ENCODE measurements around the gene TAF11L8. TPM values are rescaled to one million over a fixed set of nuclear protein-coding genes. Genes with fewer than 3 reads are reported as not detected.
"Not testable (repeated sequence)": the region's sequence is repeated elsewhere in the genome, so short reads cannot be mapped to it uniquely, and the experiment has no call there.

The TAF11L8 gene
- total and polyA plus RNA-seq, 2 donors from 2014 or later, result not detected

DNA sequence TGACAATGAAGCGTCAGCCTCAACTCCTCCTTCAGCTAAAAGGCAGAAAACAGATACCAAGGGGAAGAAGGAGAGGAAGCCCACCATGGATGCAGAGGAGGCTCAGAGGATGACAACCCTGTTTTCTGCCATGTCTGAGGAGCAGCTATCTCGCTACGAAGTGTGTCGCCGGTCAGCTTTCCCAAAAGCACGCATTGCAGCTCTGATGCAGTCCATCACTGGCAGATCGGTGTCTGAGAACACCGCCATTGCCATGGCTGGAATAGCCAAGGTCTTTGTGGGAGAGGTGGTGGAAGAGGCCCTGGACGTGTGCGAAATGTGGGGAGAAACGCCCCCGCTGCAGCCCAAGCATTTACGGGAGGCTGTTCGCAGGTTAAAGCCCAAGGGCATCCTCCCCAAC is 14.2 kb upstream of the TAF11L8 start:
- H3K4me3 ChIP-seq (ENCODE audit: low read length in 3 of 3), result no peak overlapping the region
- H3K36me3 ChIP-seq (ENCODE audit: control insufficient read depth in 2 of 3, insufficient read depth in 3 of 3, low read length in 3 of 3), result no peaks in the 10 kb centered on the region
- no peaks in the 10 kb centered on the region for H3K4me1 ChIP-seq (ENCODE audit: control insufficient read depth in 2 of 3, insufficient read depth in 2 of 3, low read depth in 1 of 3, low read length in 3 of 3)
- no peaks in the 10 kb centered on the region for H3K9me3 ChIP-seq (ENCODE audit: control insufficient read depth in 2 of 3, insufficient read depth in 1 of 3, low read length in 3 of 3)
- no peaks in the 10 kb centered on the region for H3K27me3 ChIP-seq (ENCODE audit: control insufficient read depth, insufficient read depth, low read length)
- no peak overlapping the region for H3K9ac ChIP-seq (ENCODE audit: low read length in 3 of 3)
- TF ChIP-seq, protein P1, sequence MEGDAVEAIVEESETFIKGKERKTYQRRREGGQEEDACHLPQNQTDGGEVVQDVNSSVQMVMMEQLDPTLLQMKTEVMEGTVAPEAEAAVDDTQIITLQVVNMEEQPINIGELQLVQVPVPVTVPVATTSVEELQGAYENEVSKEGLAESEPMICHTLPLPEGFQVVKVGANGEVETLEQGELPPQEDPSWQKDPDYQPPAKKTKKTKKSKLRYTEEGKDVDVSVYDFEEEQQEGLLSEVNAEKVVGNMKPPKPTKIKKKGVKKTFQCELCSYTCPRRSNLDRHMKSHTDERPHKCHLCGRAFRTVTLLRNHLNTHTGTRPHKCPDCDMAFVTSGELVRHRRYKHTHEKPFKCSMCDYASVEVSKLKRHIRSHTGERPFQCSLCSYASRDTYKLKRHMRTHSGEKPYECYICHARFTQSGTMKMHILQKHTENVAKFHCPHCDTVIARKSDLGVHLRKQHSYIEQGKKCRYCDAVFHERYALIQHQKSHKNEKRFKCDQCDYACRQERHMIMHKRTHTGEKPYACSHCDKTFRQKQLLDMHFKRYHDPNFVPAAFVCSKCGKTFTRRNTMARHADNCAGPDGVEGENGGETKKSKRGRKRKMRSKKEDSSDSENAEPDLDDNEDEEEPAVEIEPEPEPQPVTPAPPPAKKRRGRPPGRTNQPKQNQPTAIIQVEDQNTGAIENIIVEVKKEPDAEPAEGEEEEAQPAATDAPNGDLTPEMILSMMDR (IDR thresholded peaks at IDR 0.05; ENCODE audit: borderline replicate concordance, extremely low read depth, insufficient read depth), result no peak
- no peak overlapping the region for H3K27ac ChIP-seq (ENCODE audit: low read depth in 2 of 2, low read length in 2 of 2)
- intact Hi-C loops (cut with DNase I), result no loop called here
- FAIRE-seq (no peak), DNase-seq (no peak)

GRCh38 chr5:17603880-17604279 is 13.1 kb upstream of the TAF11L8 start, which contains the start of gene TAF11L11:
TSS of gene TAF11L11 (plus strand) at chr5:17604183.
- H3K27ac ChIP-seq (ENCODE audit: low read depth in 2 of 2, low read length in 2 of 2); H3K4me1 ChIP-seq (ENCODE audit: control insufficient read depth in 2 of 3, insufficient read depth in 2 of 3, low read depth in 1 of 3, low read length in 3 of 3); H3K9me3 ChIP-seq (ENCODE audit: control insufficient read depth in 2 of 3, insufficient read depth in 1 of 3, low read length in 3 of 3); H3K36me3 ChIP-seq (ENCODE audit: control insufficient read depth in 2 of 3, insufficient read depth in 3 of 3, low read length in 3 of 3); intact Hi-C loops (cut with DNase I); H3K27me3 ChIP-seq (ENCODE audit: control insufficient read depth, insufficient read depth, low read length); FAIRE-seq; H3K4me3 ChIP-seq (ENCODE audit: low read length in 3 of 3); DNase-seq; H3K9ac ChIP-seq (ENCODE audit: low read length in 3 of 3): not testable (repeated sequence)

DNA sequence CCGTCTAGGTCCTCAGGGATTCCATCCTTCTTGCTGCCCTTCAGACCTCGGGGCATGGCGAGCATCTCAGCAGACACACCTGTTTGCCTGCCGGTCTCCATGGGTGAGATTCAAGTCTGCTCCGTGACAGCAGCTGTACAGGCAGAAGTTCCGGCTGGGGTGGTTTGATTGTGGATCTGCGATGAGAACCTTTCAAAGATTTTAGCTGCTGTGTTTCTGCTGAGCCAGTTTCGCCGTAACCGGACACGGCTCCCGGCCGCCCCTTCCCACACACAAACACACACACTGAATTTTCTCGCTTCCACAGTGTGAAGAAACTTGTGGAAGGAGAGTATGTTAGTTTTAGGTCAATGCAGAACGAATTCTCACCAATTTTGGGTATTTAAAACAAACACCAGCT is 7.0 kb upstream of the TAF11L8 start, which contains the start of gene TAF11L10:
TAF11L10 (minus strand) TSS at position 101 of the 400 bp plus-strand sequence.
- H3K9ac ChIP-seq (ENCODE audit: low read length in 3 of 3); H3K4me3 ChIP-seq (ENCODE audit: low read length in 3 of 3); H3K36me3 ChIP-seq (ENCODE audit: control insufficient read depth in 2 of 3, insufficient read depth in 3 of 3, low read length in 3 of 3); H3K27me3 ChIP-seq (ENCODE audit: control insufficient read depth, insufficient read depth, low read length); intact Hi-C loops (cut with DNase I); H3K27ac ChIP-seq (ENCODE audit: low read depth in 2 of 2, low read length in 2 of 2); H3K9me3 ChIP-seq (ENCODE audit: control insufficient read depth in 2 of 3, insufficient read depth in 1 of 3, low read length in 3 of 3); H3K4me1 ChIP-seq (ENCODE audit: control insufficient read depth in 2 of 3, insufficient read depth in 2 of 3, low read depth in 1 of 3, low read length in 3 of 3); FAIRE-seq; DNase-seq: not testable (repeated sequence)

GRCh38 chr5:17594255-17594654 is 3.5 kb upstream of the TAF11L8 start, which contains the start of gene TAF11L9:
TSS of gene TAF11L9 (minus strand) at chr5:17594394.
- H3K4me1 ChIP-seq (ENCODE audit: control insufficient read depth in 2 of 3, insufficient read depth in 2 of 3, low read depth in 1 of 3, low read length in 3 of 3); H3K4me3 ChIP-seq (ENCODE audit: low read length in 3 of 3); FAIRE-seq; intact Hi-C loops (cut with DNase I); DNase-seq; H3K9ac ChIP-seq (ENCODE audit: low read length in 3 of 3); H3K27me3 ChIP-seq (ENCODE audit: control insufficient read depth, insufficient read depth, low read length); H3K9me3 ChIP-seq (ENCODE audit: control insufficient read depth in 2 of 3, insufficient read depth in 1 of 3, low read length in 3 of 3); H3K36me3 ChIP-seq (ENCODE audit: control insufficient read depth in 2 of 3, insufficient read depth in 3 of 3, low read length in 3 of 3); H3K27ac ChIP-seq (ENCODE audit: low read depth in 2 of 2, low read length in 2 of 2): not testable (repeated sequence)

DNA sequence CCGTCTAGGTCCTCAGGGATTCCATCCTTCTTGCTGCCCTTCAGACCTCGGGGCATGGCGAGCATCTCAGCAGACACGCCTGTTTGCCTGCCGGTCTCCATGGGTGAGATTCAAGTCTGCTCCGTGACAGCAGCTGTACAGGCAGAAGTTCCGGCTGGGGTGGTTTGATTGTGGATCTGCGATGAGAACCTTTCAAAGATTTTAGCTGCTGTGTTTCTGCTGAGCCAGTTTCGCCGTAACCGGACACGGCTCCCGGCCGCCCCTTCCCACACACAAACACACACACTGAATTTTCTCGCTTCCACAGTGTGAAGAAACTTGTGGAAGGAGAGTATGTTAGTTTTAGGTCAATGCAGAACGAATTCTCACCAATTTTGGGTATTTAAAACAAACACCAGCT is 5.1 kb downstream of the TAF11L8 start, which contains the start of gene TAF11L7:
TAF11L7 (minus strand) TSS at position 101 of the 400 bp plus-strand sequence.
- H3K9ac ChIP-seq (ENCODE audit: low read length in 3 of 3); H3K36me3 ChIP-seq (ENCODE audit: control insufficient read depth in 2 of 3, insufficient read depth in 3 of 3, low read length in 3 of 3); intact Hi-C loops (cut with DNase I); FAIRE-seq; H3K27ac ChIP-seq (ENCODE audit: low read depth in 2 of 2, low read length in 2 of 2); H3K4me1 ChIP-seq (ENCODE audit: control insufficient read depth in 2 of 3, insufficient read depth in 2 of 3, low read depth in 1 of 3, low read length in 3 of 3); H3K4me3 ChIP-seq (ENCODE audit: low read length in 3 of 3); DNase-seq; H3K27me3 ChIP-seq (ENCODE audit: control insufficient read depth, insufficient read depth, low read length); H3K9me3 ChIP-seq (ENCODE audit: control insufficient read depth in 2 of 3, insufficient read depth in 1 of 3, low read length in 3 of 3): not testable (repeated sequence)

Other genes starting within 250 kb of the TAF11L8 start
- gene TAF11L2, start 92.7 kb downstream of the TAF11L8 start, total RNA-seq, result not detected
- gene TAF11L2, start 92.7 kb downstream of the TAF11L8 start, polyA plus RNA-seq (ENCODE audit: insufficient read depth, low read depth, low replicate concordance), result not detected
- not detected for gene TAF11L3, start 72.6 kb downstream of the TAF11L8 start, total RNA-seq
- not detected for gene TAF11L3, start 72.6 kb downstream of the TAF11L8 start, polyA plus RNA-seq (ENCODE audit: insufficient read depth, low read depth, low replicate concordance)
- gene TAF11L4, start 69.2 kb downstream of the TAF11L8 start, total RNA-seq, result not detected
- gene TAF11L4, start 69.2 kb downstream of the TAF11L8 start, polyA plus RNA-seq (ENCODE audit: insufficient read depth, low read depth, low replicate concordance), result not detected
- not detected for gene TAF11L5, start 65.7 kb downstream of the TAF11L8 start, total RNA-seq
- gene TAF11L5, start 65.7 kb downstream of the TAF11L8 start, polyA plus RNA-seq (ENCODE audit: insufficient read depth, low read depth, low replicate concordance), result not detected
- gene TAF11L6, start 62.3 kb downstream of the TAF11L8 start, total RNA-seq, result not detected
- gene TAF11L6, start 62.3 kb downstream of the TAF11L8 start, polyA plus RNA-seq (ENCODE audit: insufficient read depth, low read depth, low replicate concordance), result not detected
- gene TAF11L7, start 5.2 kb downstream of the TAF11L8 start, total RNA-seq, result not detected
- not detected for gene TAF11L7, start 5.2 kb downstream of the TAF11L8 start, polyA plus RNA-seq (ENCODE audit: insufficient read depth, low read depth, low replicate concordance)
- not detected for gene TAF11L9, start 3.4 kb upstream of the TAF11L8 start, total RNA-seq
- not detected for gene TAF11L9, start 3.4 kb upstream of the TAF11L8 start, polyA plus RNA-seq (ENCODE audit: insufficient read depth, low read depth, low replicate concordance)
- not detected for gene TAF11L10, start 6.9 kb upstream of the TAF11L8 start, total RNA-seq
- not detected for gene TAF11L10, start 6.9 kb upstream of the TAF11L8 start, polyA plus RNA-seq (ENCODE audit: insufficient read depth, low read depth, low replicate concordance)
- gene TAF11L11, start 13.2 kb upstream of the TAF11L8 start, total RNA-seq, result not detected
- not detected for gene TAF11L11, start 13.2 kb upstream of the TAF11L8 start, polyA plus RNA-seq (ENCODE audit: insufficient read depth, low read depth, low replicate concordance)
- not detected for gene TAF11L12, start 19.4 kb upstream of the TAF11L8 start, total RNA-seq
- gene TAF11L12, start 19.4 kb upstream of the TAF11L8 start, polyA plus RNA-seq (ENCODE audit: insufficient read depth, low read depth, low replicate concordance), result not detected
- not detected for gene TAF11L13, start 41.1 kb upstream of the TAF11L8 start, total RNA-seq
- gene TAF11L13, start 41.1 kb upstream of the TAF11L8 start, polyA plus RNA-seq (ENCODE audit: insufficient read depth, low read depth, low replicate concordance), result not detected
- gene TAF11L14, start 43.5 kb upstream of the TAF11L8 start, total RNA-seq, result not detected
- not detected for gene TAF11L14, start 43.5 kb upstream of the TAF11L8 start, polyA plus RNA-seq (ENCODE audit: insufficient read depth, low read depth, low replicate concordance)